ENCODE results near the gene ACVR1B. TPM values are rescaled to one million over a fixed set of nuclear protein-coding genes. Genes with fewer than 3 reads are reported as not detected.

Gene ACVR1B
- total and polyA plus RNA-seq, 2 of the 8 experiments (the other 6 are each of a cell fraction or from before 2014, with no cell fraction given): 16.0 to 19.2 TPM

- TF ChIP-seq CHD7 (IDR thresholded peaks at IDR 0.05; ENCODE audit: insufficient replicate concordance, low read length) (no peak), POLR2A (IDR thresholded peaks at IDR 0.05; ENCODE audit: control extremely low read depth in 1 of 2, low read depth in 2 of 2, low read length in 2 of 2) (no peak), CBX5 (IDR thresholded peaks at IDR 0.05; ENCODE audit: low read depth, low read length) (no peak), SIRT6 (IDR thresholded peaks at IDR 0.05; ENCODE audit: low read length) (no peak), JUN (IDR thresholded peaks at IDR 0.05; ENCODE audit: low read depth, low read length) (no peak), CTCF (IDR thresholded peaks at IDR 0.05; ENCODE audit: control extremely low read depth in 1 of 3, insufficient read depth in 1 of 3, low read depth in 1 of 3, low read length in 3 of 3) (peak; percentile 85 to 97 (median 95)), RAD21 (IDR thresholded peaks at IDR 0.05 in 1 of 2, conservative IDR thresholded peaks at IDR 0.05 in 1 of 2; ENCODE audit: low read depth in 2 of 2, low read length in 2 of 2) (peak; percentile 34 to 50), BCL11A (IDR thresholded peaks at IDR 0.05; ENCODE audit: low read depth in 2 of 2, low read length in 2 of 2) (no peak)
Measured at GRCh38 chr12:51970904-51971646, 19.6 kb downstream of the ACVR1B start (continued).
